ENCODE data around the gene RPL37A. TPM values are rescaled to one million over a fixed set of nuclear protein-coding genes. Genes with fewer than 3 reads are reported as not detected.

The RPL37A gene
- total RNA-seq (1,000 to 10,000 TPM; 3,637 to 3,698 TPM), polyA plus RNA-seq (3,268 TPM)

DNA sequence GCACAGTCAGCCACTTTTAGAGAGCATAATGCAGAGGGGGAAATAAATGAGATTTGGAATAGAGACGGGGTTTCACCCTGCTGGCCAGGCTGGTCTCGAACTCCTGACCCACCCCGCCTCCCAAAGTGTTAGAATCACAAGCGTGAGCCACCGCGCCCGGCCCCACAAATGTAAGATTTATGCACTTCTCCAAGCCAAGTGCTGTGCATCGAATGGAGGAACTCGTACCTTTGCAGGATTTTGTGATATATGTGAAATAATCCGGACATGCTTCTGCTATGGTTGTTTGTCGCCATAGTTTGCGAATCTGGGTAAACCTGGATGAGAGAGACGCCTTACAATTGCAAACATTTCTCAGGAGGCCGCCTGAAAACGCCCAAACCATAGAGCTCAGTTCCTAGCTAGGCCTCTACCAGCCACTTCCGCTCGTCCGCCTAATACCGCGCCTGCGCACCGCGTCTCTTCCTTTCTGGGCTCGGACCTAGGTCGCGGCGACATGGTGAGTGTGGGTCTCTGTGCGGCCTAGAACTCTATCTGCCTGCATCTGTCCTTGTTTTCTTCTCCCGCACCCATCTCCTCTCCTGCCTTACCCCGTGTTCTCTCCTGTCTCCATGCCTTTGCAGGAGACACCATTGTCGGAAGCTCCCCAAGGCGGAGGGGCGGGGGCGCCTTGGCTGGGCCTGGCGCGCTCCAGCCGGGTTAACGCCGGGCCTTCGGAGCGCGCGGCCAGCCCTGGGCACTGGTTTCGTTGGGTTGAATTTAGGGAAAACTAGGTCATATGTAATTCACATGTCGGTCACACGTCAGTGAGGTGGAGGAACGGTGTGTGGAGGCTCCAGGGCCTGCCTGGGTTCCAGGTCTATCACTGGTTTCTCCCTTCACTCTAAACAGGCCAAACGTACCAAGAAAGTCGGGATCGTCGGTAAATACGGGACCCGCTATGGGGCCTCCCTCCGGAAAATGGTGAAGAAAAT, at the start of gene RPL37A:
Gene RPL37A (plus strand): TSS at position 466 of the 974 bp plus-strand sequence. CDS start 31 bp downstream, at position 497.
- ChIA-PET CTCF (interaction anchor here (0.7 to 1.0 kb wide), 2 partner anchors 84 to 96 kb away, joined by 3 to 4 read pairs; no protein-coding TSS in a partner anchor), POLR2A (interaction anchor here (0.6 to 0.9 kb wide), 2 partner anchors 48 to 87 kb away, joined by 3 to 5 read pairs; no protein-coding TSS in a partner anchor)
- H3K4me1 Mint-ChIP-seq, result peaks cover 48 to 60% (median 56%) of the 10 kb centered on the region in 3 donors
- peaks cover 7 to 49% (median 21%) of the 10 kb centered on the region in 3 donors for H3K36me3 Mint-ChIP-seq
- no peaks in the 10 kb centered on the region for H3K27me3 ChIP-seq (ENCODE audit: insufficient read depth, low read length, poor library complexity, severe bottlenecking)
- H3K36me3 ChIP-seq (ENCODE audit: insufficient read depth, low read length), result peaks cover 32% of the 10 kb centered on the region
- H3K9me3 Mint-ChIP-seq, result no peaks in the 10 kb centered on the region
- peak within 1 kb of the TSS; percentile 95 to 100 (median 98) for H3K4me3 Mint-ChIP-seq
- peak; percentile 81 to 91 (median 86) for DNase-seq
- peaks cover 30% of the 10 kb centered on the region for H3K4me1 ChIP-seq (ENCODE audit: insufficient read depth, low read length)
- H3K27ac Mint-ChIP-seq, result peak within 1 kb of the TSS; percentile 94 to 99 (median 96)
- no peaks in the 10 kb centered on the region for H3K27me3 Mint-ChIP-seq
- peak within 1 kb of the TSS; percentile 95 for H3K4me3 ChIP-seq (ENCODE audit: low read length)
- H3K27ac ChIP-seq (ENCODE audit: low read depth, low read length), result peak within 1 kb of the TSS; percentile 82
- no peaks in the 10 kb centered on the region for H3K9me3 ChIP-seq (ENCODE audit: low read length)

DNA sequence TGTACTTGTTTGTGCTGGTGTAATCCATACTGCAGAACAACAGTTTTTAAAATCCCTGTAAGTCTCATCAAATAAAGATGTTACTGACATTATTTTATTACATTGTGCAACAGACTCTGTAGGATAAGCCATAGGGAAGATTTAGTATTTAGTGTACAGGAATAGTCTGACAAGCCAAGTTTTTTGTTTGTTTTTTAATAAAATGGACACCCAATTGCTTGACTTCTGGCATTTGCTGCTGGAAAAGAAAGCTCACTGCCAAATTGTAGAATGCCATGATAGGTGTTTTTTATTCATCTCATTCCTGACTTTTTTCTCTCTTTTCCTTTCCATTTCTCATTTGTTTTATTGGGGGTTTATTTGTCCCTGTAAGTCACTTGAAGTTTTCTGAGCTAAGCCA, 48.3 kb upstream of the RPL37A start:
- ChIA-PET POLR2A (interaction anchor here (0.6 kb wide), 1 partner anchor 49 kb away, joined by 3 read pairs; no protein-coding TSS in a partner anchor), CTCF (no interaction called here)
- H3K4me3 ChIP-seq (ENCODE audit: low read length), result no peak overlapping the region
- H3K27ac Mint-ChIP-seq, result no peak overlapping the region
- no peak overlapping the region for H3K4me3 Mint-ChIP-seq
- peaks cover 56 to 96% (median 59%) of the 10 kb centered on the region in 3 donors for H3K36me3 Mint-ChIP-seq
- H3K36me3 ChIP-seq (ENCODE audit: insufficient read depth, low read length), result peaks cover 54% of the 10 kb centered on the region
- H3K27me3 ChIP-seq (ENCODE audit: insufficient read depth, low read length, poor library complexity, severe bottlenecking), result no peaks in the 10 kb centered on the region
- H3K4me1 ChIP-seq (ENCODE audit: insufficient read depth, low read length), result no peaks in the 10 kb centered on the region
- peaks cover 0 to 8% (median 2%) of the 10 kb centered on the region in 5 donors for H3K9me3 Mint-ChIP-seq
- H3K4me1 Mint-ChIP-seq, result no peaks in the 10 kb centered on the region
- H3K27me3 Mint-ChIP-seq, result no peaks in the 10 kb centered on the region
- H3K27ac ChIP-seq (ENCODE audit: low read depth, low read length), result no peak overlapping the region
- no peaks in the 10 kb centered on the region for H3K9me3 ChIP-seq (ENCODE audit: low read length)
- DNase-seq, result no peak

DNA sequence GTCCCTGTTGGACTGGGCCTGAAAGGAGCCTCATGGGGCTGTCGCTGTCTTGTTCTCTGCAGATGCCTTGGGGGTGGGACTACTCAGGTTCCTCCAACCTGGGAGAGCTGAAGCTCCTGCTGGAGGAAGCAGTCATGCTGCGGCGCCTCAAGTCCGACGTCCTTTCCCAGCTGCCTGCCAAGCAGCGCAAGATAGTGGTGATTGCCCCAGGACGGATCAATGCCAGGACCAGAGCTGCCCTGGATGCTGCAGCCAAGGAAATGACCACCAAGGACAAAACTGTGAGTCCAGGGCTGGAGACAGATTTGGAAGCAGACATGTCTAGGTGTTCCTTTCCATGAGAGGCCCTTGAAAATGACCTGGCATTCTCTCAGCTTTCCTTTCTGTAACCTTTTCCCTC, 47.9 kb upstream of the RPL37A start:
- Mint-ChIP-seq H3K27me3 (no peaks in the 10 kb centered on the region), H3K27ac (no peak overlapping the region), H3K9me3 (peaks cover 0 to 8% (median 2%) of the 10 kb centered on the region in 5 donors), H3K4me3 (no peak overlapping the region), H3K4me1 (no peaks in the 10 kb centered on the region), H3K36me3 (peaks cover 54 to 96% (median 58%) of the 10 kb centered on the region in 3 donors)
- H3K4me3 ChIP-seq (ENCODE audit: low read length), result no peak overlapping the region
- POLR2A ChIA-PET, result interaction anchor here (0.6 kb wide), 1 partner anchor 48 kb away, joined by 3 read pairs; no protein-coding TSS in a partner anchor
- H3K27ac ChIP-seq (ENCODE audit: low read depth, low read length), result no peak overlapping the region
- no peaks in the 10 kb centered on the region for H3K27me3 ChIP-seq (ENCODE audit: insufficient read depth, low read length, poor library complexity, severe bottlenecking)
- CTCF ChIA-PET, result no interaction called here
- H3K4me1 ChIP-seq (ENCODE audit: insufficient read depth, low read length), result no peaks in the 10 kb centered on the region
- no peak for DNase-seq
- H3K9me3 ChIP-seq (ENCODE audit: low read length), result no peaks in the 10 kb centered on the region
- peaks cover 54% of the 10 kb centered on the region for H3K36me3 ChIP-seq (ENCODE audit: insufficient read depth, low read length)

DNA sequence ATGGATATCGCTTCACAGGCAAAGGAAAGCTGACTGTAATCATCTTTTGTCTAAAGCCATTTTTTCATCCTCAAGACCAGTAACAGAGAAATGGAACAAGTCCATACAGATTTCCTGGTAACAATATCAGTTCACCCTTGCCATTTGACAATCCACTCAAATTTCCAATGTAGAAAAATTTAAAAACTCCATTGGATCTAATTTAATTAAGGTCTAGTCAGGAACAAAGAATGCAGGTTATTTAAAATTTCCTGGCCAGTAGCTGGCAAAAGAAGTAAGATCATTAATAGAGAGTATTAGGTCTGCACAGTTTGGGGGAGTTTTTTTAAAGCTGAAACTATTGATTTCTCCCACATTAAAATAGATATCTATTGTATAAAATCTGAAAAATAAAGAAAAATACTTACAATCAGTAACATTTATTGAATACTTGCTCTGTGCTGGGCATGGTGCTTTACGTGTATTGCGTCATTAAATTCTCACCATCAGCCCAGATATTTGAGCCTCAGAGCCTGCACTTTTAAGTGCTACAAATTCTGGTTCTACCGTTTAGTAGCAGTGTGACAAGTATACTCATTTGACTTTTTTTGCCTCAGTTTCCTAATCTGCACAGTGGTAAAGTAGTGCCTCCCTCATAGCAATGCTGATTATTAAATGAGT, 44.6 kb upstream of the RPL37A start:
- H3K9me3 Mint-ChIP-seq, result no peaks in the 10 kb centered on the region
- no peak overlapping the region for H3K4me3 ChIP-seq (ENCODE audit: low read length)
- H3K36me3 Mint-ChIP-seq, result peaks cover 28 to 68% (median 29%) of the 10 kb centered on the region in 3 donors
- CTCF ChIA-PET, result no interaction called here
- H3K4me1 Mint-ChIP-seq, result no peaks in the 10 kb centered on the region
- POLR2A ChIA-PET, result no interaction called here
- no peak overlapping the region for H3K27ac ChIP-seq (ENCODE audit: low read depth, low read length)
- peaks cover 28% of the 10 kb centered on the region for H3K36me3 ChIP-seq (ENCODE audit: insufficient read depth, low read length)
- H3K4me1 ChIP-seq (ENCODE audit: insufficient read depth, low read length), result no peaks in the 10 kb centered on the region
- no peak for DNase-seq
- no peaks in the 10 kb centered on the region for H3K27me3 ChIP-seq (ENCODE audit: insufficient read depth, low read length, poor library complexity, severe bottlenecking)
- H3K4me3 Mint-ChIP-seq, result no peak overlapping the region
- no peaks in the 10 kb centered on the region for H3K9me3 ChIP-seq (ENCODE audit: low read length)
- no peak overlapping the region for H3K27ac Mint-ChIP-seq
- H3K27me3 Mint-ChIP-seq, result no peaks in the 10 kb centered on the region

DNA sequence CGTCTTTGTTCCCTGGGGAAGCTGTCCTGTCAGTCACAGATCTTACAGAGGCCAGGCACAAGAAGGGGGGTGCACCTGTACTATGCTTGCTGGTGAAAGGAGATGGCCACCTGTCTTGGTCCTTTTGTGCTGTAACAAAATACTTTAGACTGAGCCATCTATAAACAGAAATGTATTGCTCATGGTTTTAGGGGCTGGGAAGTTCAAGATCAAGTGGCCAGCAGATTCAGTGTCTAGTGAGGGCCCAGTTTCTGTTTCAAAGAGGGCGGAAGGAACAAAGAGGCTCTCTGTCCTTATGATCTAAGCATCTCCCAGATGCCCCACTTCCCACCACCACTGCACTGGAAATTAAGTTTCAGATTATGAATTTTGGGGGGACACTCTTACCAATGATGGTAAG, 35.5 kb upstream of the RPL37A start:
- no peaks in the 10 kb centered on the region for H3K9me3 Mint-ChIP-seq
- H3K27me3 Mint-ChIP-seq, result peaks cover 0 to 3% of the 10 kb centered on the region in 2 donors
- Histone ChIP-seq H3K36me3 (ENCODE audit: insufficient read depth, low read length) (no peaks in the 10 kb centered on the region), H3K9me3 (ENCODE audit: low read length) (no peaks in the 10 kb centered on the region), H3K4me1 (ENCODE audit: insufficient read depth, low read length) (no peaks in the 10 kb centered on the region), H3K4me3 (ENCODE audit: low read length) (no peak overlapping the region), H3K27ac (ENCODE audit: low read depth, low read length) (no peak overlapping the region), H3K27me3 (ENCODE audit: insufficient read depth, low read length, poor library complexity, severe bottlenecking) (no peaks in the 10 kb centered on the region)
- no peak overlapping the region for H3K4me3 Mint-ChIP-seq
- H3K36me3 Mint-ChIP-seq, result peaks cover 4 to 52% (median 22%) of the 10 kb centered on the region in 3 donors
- CTCF ChIA-PET, result no interaction called here
- no peak for DNase-seq
- POLR2A ChIA-PET, result no interaction called here
- H3K27ac Mint-ChIP-seq, result peak overlapping the region in 3 of 8 donors; percentile 23 to 55 (median 23)
- H3K4me1 Mint-ChIP-seq, result no peaks in the 10 kb centered on the region

DNA sequence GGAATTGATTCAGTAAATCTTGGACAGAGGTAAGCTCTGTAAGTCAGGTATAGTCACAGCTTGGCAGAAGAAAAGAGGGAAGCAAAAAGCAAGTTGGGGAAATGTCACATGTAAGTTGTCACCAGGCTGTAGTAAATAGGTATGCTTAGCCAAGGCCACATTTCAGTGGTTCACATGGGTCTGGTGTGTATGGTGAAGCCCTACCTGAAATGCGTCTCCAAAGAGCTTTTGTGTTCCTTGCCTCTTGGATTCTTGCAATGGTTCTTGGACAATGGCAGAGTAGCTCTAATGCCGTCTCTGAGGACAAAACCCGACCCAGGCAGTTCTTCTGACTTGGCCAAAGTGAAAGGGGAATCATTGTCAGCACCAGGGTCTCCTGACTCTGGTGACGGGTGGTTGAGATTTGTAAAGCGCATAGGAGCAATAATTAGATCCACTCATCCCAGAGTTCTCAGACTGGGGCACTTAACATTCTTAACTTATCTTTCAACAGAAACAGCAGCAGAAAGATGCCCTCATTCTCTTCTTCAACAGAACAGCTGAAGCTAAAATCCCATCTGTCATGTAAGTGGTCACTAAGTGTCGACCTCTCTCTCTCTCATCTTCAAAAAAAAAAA, 34.4 kb upstream of the RPL37A start:
- Histone ChIP-seq H3K27me3 (ENCODE audit: insufficient read depth, low read length, poor library complexity, severe bottlenecking) (no peaks in the 10 kb centered on the region), H3K27ac (ENCODE audit: low read depth, low read length) (no peak overlapping the region), H3K4me3 (ENCODE audit: low read length) (no peak overlapping the region), H3K36me3 (ENCODE audit: insufficient read depth, low read length) (no peaks in the 10 kb centered on the region), H3K9me3 (ENCODE audit: low read length) (no peaks in the 10 kb centered on the region), H3K4me1 (ENCODE audit: insufficient read depth, low read length) (no peaks in the 10 kb centered on the region)
- Mint-ChIP-seq H3K4me1 (no peaks in the 10 kb centered on the region), H3K27me3 (peaks cover 0 to 3% of the 10 kb centered on the region in 2 donors), H3K36me3 (peaks cover 7 to 57% (median 24%) of the 10 kb centered on the region in 3 donors), H3K4me3 (no peak overlapping the region), H3K27ac (peak overlapping the region in 1 of 8 donors; percentile 51), H3K9me3 (no peaks in the 10 kb centered on the region)
- DNase-seq, result no peak
- CTCF ChIA-PET, result no interaction called here
- POLR2A ChIA-PET, result no interaction called here

DNA sequence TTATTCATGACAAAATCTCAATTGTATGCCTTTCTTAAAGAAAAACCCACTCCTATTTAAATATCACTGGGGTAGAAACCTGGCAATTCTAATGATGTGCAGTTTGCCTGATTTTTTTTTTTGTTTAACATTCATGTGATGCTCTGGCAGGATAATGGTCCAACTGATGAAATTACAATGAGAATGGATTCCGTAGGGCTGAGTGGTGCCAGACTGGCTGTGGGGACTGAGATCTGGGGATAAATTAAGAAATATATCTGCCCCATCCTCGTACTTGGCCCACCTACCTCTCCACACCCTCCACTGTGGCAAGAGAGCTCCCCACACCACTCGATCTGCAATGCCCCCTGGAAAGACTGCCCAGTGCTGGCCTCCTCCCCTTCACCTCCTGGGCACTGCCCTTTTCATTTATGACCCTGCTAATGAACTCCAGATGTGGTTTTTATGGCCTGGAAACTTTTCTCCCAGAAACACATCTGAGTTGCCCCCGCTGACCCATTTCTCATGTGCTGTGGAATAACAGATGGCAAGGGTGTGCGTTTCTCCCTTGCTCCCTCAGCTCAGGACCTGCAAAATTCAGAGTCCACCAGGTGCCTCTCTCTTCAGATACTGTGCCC, 33.0 kb upstream of the RPL37A start:
- Mint-ChIP-seq H3K4me1 (no peaks in the 10 kb centered on the region), H3K9me3 (no peaks in the 10 kb centered on the region), H3K27ac (peak overlapping the region in 1 of 8 donors; percentile 52), H3K27me3 (peaks cover 0 to 3% of the 10 kb centered on the region in 2 donors), H3K36me3 (peaks cover 7 to 68% (median 28%) of the 10 kb centered on the region in 3 donors), H3K4me3 (no peak overlapping the region)
- Histone ChIP-seq H3K4me1 (ENCODE audit: insufficient read depth, low read length) (no peaks in the 10 kb centered on the region), H3K36me3 (ENCODE audit: insufficient read depth, low read length) (no peaks in the 10 kb centered on the region), H3K9me3 (ENCODE audit: low read length) (no peaks in the 10 kb centered on the region), H3K27me3 (ENCODE audit: insufficient read depth, low read length, poor library complexity, severe bottlenecking) (no peaks in the 10 kb centered on the region), H3K4me3 (ENCODE audit: low read length) (no peak overlapping the region), H3K27ac (ENCODE audit: low read depth, low read length) (no peak overlapping the region)
- CTCF ChIA-PET, result no interaction called here
- DNase-seq, result no peak
- POLR2A ChIA-PET, result no interaction called here
